ENCODE measurements around the gene DCAF7.

DCAF7 gene

DNA sequence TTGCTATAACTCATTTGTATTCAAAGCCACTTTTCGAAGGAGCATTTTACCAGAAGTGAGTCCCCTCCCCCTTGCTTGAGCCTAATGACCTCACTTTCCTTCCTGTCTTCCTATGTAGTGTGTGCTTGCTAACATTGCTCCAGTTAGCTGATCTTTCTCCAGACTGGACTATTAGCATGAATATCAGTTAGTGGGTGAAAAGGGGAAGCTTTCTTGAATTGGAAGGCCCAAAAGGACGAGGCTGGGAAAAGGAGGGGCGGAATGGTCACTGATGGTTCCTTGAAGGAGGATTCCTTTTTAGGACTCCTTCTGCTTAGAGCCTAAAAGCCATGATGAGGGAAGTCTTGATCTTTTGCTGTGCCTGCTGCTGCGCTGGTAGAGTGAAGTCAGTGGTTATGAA is 83.9 kb downstream of the DCAF7 start:
- peak; percentile 46 for DNase-seq

DNA sequence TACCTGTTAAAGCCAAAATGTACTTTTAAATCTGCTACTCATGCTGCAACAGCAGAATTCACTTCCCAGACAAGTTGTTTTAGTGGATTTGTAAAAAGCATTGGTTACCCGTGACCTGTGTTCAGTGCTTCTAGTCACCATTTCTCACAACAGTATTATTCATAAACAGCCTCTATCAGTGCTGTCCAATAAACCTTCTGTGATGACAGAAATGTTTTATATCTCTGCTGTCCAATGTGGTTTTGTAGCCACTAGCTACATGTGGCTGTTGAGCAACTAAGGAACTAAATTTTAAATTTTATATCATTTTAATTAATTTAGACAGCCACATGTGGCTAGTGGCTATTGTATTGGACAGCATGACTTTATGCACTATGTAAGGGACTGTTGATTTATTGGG is 84.5 kb downstream of the DCAF7 start:
- DNase-seq = no peak

DNA sequence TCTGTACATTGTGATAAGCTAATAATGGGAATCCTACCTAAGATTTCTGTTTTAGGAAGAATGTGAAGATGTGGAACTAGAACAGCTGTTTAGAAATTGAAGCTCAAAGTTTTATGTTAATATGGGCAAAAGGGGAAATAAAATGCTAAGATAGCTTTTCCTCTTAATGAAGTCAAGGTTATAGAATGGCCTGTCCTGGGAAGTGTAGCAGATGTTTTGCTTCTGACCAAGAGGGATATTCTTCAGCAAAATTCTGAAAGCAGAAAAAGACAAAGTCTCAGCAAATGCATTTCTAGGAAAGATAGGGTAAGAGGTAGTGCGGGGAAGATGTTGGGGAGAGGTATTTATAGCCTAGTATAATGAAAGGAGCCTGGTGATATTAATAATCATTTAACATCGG is 85.0 kb downstream of the DCAF7 start:
- DNase-seq = no peak

- DNase-seq = no peak
Measured at GRCh38 chr17:63635787-63636186, 85.5 kb downstream of the DCAF7 start.

DNA sequence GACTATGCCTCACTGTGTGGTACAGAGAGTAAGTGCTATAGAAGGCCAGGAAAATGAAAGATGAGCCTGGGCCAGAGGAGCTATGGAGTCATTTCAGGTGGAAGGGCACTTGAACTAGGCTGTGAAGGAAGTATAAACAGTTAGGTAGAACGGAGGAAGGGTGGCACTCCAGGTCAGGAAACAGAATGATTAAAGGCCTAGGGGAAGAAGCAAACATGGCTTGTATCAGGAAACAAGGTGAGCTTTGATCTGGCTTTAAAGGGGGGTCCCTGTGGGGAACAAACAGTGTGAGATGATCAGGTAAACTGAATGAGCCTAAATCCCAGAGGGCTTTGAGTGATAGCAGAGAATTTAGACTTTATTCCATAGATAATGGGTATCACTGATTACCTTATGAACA is 88.8 kb downstream of the DCAF7 start:
- no peak for DNase-seq

- no peak for DNase-seq
Measured at GRCh38 chr17:63640038-63640437, 89.8 kb downstream of the DCAF7 start.

- DNase-seq = peak; percentile 82
Measured at GRCh38 chr17:63641692-63642448, 91.6 kb downstream of the DCAF7 start.
